H1 (cell line): ENCODE data around the gene SPPL3. TPM values are rescaled to one million over a fixed set of nuclear protein-coding genes. Genes with fewer than 3 reads are reported as not detected.

ENCODE experiments used
- CTCF ChIA-PET: fragments of 300-600 bp; sonication (Branson Sonifier 250); formaldehyde crosslinking; loops from one replicate; lab custom pipeline; 2021; ENCODE audit not compliant: partially characterized antibody; lab: Charles Lee
- POLR2A ChIA-PET: fragments of 300-600 bp; sonication (Branson Sonifier 250); formaldehyde crosslinking; loops from one replicate; lab custom pipeline; 2021; ENCODE audit warnings: inconsistent platforms; ENCODE audit not compliant: partially characterized antibody; lab: Charles Lee
- DNase-seq, 2 experiments: peaks; one replicate each; pipeline versions ENCODE4 v3.0.0 to v3.0.0-alpha.2; 2010 to 2022; ENCODE audit warnings: low spot score in 2 of 2, low read depth in 1 of 2, mixed read lengths in 1 of 2
- FAIRE-seq: peaks from 2 replicates; lab custom pipeline; 2011; peaks lifted over from hg19 to GRCh38; lab: Jason Lieb, UNC
- H2AFZ ChIP-seq: 2 replicates; pipeline ENCODE4 v1.8.1; 2012; ENCODE audit warnings: low read length, inconsistent platforms
- H2AK5ac ChIP-seq: 2 replicates; pipeline ENCODE4 v1.6.1; 2013; ENCODE audit warnings: low read depth, low read length
- H2BK120ac ChIP-seq: replicated peaks from 2 replicates; pipeline ENCODE3; 2013; ENCODE audit warnings: low read depth, low read length, inconsistent platforms
- H2BK12ac ChIP-seq: 2 replicates; pipeline ENCODE4 v1.6.1; 2013; ENCODE audit warnings: low read depth, low read length
- H2BK15ac ChIP-seq: 2 replicates; pipeline ENCODE4 v1.6.1; 2013; ENCODE audit warnings: low read length
- H2BK20ac ChIP-seq: 2 replicates; pipeline ENCODE4 v1.6.1; 2013; ENCODE audit warnings: low read length
- H2BK5ac ChIP-seq: 2 replicates; pipeline ENCODE4 v1.6.1; 2013; ENCODE audit warnings: low read depth, low read length
- H3K14ac ChIP-seq: 2 replicates; pipeline ENCODE4 v1.6.1; 2013; ENCODE audit warnings: inconsistent platforms; ENCODE audit not compliant: insufficient read length
- H3K18ac ChIP-seq: 2 replicates; pipeline ENCODE4 v1.6.1; 2013; ENCODE audit warnings: low read length; ENCODE audit errors: extremely low read depth
- H3K23ac ChIP-seq: 2 replicates; pipeline ENCODE4 v1.6.1; 2013; ENCODE audit warnings: inconsistent platforms; ENCODE audit not compliant: insufficient read length
- H3K23me2 ChIP-seq: 2 replicates; pipeline ENCODE4 v1.6.1; 2013; ENCODE audit warnings: low read depth, low read length
- H3K27ac ChIP-seq: 2 replicates; pipeline ENCODE4 v1.6.1; 2011; ENCODE audit warnings: low read depth, low read length, inconsistent platforms
- H3K27me3 ChIP-seq, 4 experiments: replicated peaks in 1 of 4; 1 replicate in 1 of 4; 2 replicates in 3 of 4; pipeline versions ENCODE4 v1.6.1 to v1.8.1; 2011 to 2013; ENCODE audit warnings: low read length in 3 of 4, mild to moderate bottlenecking in 3 of 4, inconsistent platforms in 2 of 4, mixed read lengths in 2 of 4, moderate library complexity in 1 of 4; ENCODE audit not compliant: control insufficient read depth in 3 of 4, insufficient read depth in 3 of 4; ENCODE audit errors: extremely low read depth in 1 of 4
- H3K36me3 ChIP-seq, 4 experiments: 2 replicates each; pipeline versions ENCODE4 v1.6.1 to v1.8.1; 2011 to 2013; ENCODE audit warnings: mild to moderate bottlenecking in 4 of 4, low read length in 3 of 4, moderate library complexity in 2 of 4, control low read depth in 1 of 4, inconsistent platforms in 1 of 4; ENCODE audit not compliant: insufficient read depth in 4 of 4, control insufficient read depth in 2 of 4
- H3K4ac ChIP-seq: replicated peaks from 2 replicates; pipeline ENCODE3; 2013; ENCODE audit warnings: low read length, low read depth, mixed read lengths, inconsistent platforms; ENCODE audit not compliant: insufficient read length
- H3K4me1 ChIP-seq, 4 experiments: replicated peaks in 1 of 4; 1 replicate in 1 of 4; 2 replicates in 3 of 4; pipeline versions ENCODE4 v1.6.1 to v1.8.1; 2011 to 2013; ENCODE audit warnings: low read length in 3 of 4, inconsistent platforms in 2 of 4, mixed read lengths in 1 of 4; ENCODE audit not compliant: insufficient read depth in 4 of 4, control insufficient read depth in 3 of 4
- H3K4me2 ChIP-seq, 2 experiments: 2 replicates each; pipeline versions ENCODE4 v1.6.1 to v1.8.1; 2011 to 2013; ENCODE audit warnings: low read depth in 2 of 2, low read length in 2 of 2, control low read depth in 1 of 2, inconsistent platforms in 1 of 2, mild to moderate bottlenecking in 1 of 2; ENCODE audit not compliant: insufficient read depth in 1 of 2
- H3K4me3 ChIP-seq, 4 experiments: fragments of 200-600, 300-600 bp in 1 of 4; sonication (generic), shearing (Covaris generic), sonication (Bioruptor Twin) in 1 of 4; 2 replicates each; pipeline versions ENCODE4 v1.5.1 to v1.8.1; 2011 to 2016; ENCODE audit warnings: low read length in 4 of 4, low read depth in 3 of 4, control low read depth in 2 of 4, inconsistent platforms in 2 of 4, mild to moderate bottlenecking in 2 of 4, mixed read lengths in 1 of 4, moderate library complexity in 1 of 4; ENCODE audit not compliant: insufficient read depth in 2 of 4; ENCODE audit errors: extremely low read depth in 1 of 4
- H3K56ac ChIP-seq: replicated peaks from 2 replicates; pipeline ENCODE3; 2013; ENCODE audit warnings: low read depth, mild to moderate bottlenecking, mixed read lengths, low read length, inconsistent platforms; ENCODE audit not compliant: insufficient read length
- H3K79me1 ChIP-seq: 2 replicates; pipeline ENCODE4 v1.6.1; 2013; ENCODE audit warnings: low read depth, low read length, control low read depth
- H3K79me2 ChIP-seq, 2 experiments: 2 replicates each; pipeline versions ENCODE4 v1.6.1 to v1.8.1; 2012 to 2013; ENCODE audit warnings: low read length in 2 of 2, mild to moderate bottlenecking in 2 of 2, inconsistent platforms in 1 of 2; ENCODE audit not compliant: insufficient read depth in 2 of 2, control insufficient read depth in 1 of 2
- H3K9ac ChIP-seq, 4 experiments: replicated peaks in 1 of 4; 1 replicate in 1 of 4; 2 replicates in 3 of 4; pipeline versions ENCODE4 v1.6.1 to v1.8.1; 2011 to 2013; ENCODE audit warnings: low read depth in 3 of 4, low read length in 3 of 4, control low read depth in 2 of 4, mild to moderate bottlenecking in 2 of 4, moderate library complexity in 2 of 4, inconsistent platforms in 1 of 4; ENCODE audit errors: extremely low read depth in 1 of 4
- H3K9me3 ChIP-seq, 2 experiments: 2 replicates each; pipeline versions ENCODE4 v1.6.1 to v1.8.1; 2012 to 2013; ENCODE audit warnings: mild to moderate bottlenecking in 2 of 2, moderate library complexity in 2 of 2, control low read depth in 1 of 2, inconsistent platforms in 1 of 2, low read depth in 1 of 2, low read length in 1 of 2, mixed read lengths in 1 of 2; ENCODE audit not compliant: insufficient read depth in 2 of 2
- H4K20me1 ChIP-seq, 2 experiments: replicated peaks in 1 of 2; 2 replicates each; pipeline versions ENCODE3 to v1.8.1; 2011 to 2013; ENCODE audit warnings: inconsistent platforms in 2 of 2, low read length in 2 of 2, mild to moderate bottlenecking in 1 of 2; ENCODE audit not compliant: insufficient read depth in 2 of 2, control insufficient read depth in 1 of 2
- H4K5ac ChIP-seq: 2 replicates; pipeline ENCODE4 v1.6.1; 2013; ENCODE audit warnings: low read length, low read depth, mixed read lengths, inconsistent platforms; ENCODE audit not compliant: insufficient read length
- H4K8ac ChIP-seq: 2 replicates; pipeline ENCODE4 v1.8.0; 2013; ENCODE audit warnings: mild to moderate bottlenecking, moderate library complexity, low read length, inconsistent platforms; ENCODE audit not compliant: insufficient read depth; ENCODE audit errors: extremely low read depth
- H4K91ac ChIP-seq: replicated peaks from 2 replicates; pipeline ENCODE3; 2013; ENCODE audit warnings: low read length, mixed read lengths, inconsistent platforms; ENCODE audit not compliant: insufficient read length
- ASH2L ChIP-seq: fragments of 200-600, 300-600 bp; sonication (generic); IDR thresholded peaks from one replicate; pipeline ENCODE4 v1.7.1; 2017; ENCODE audit warnings: low read length
- BACH1 ChIP-seq: IDR thresholded peaks from 2 replicates; pipeline ENCODE4 v1.6.1; 2012; ENCODE audit warnings: low read length, improper control_type of control experiment
- CTBP2 ChIP-seq: IDR thresholded peaks from 2 replicates; pipeline ENCODE4 v1.7.0; 2011; ENCODE audit warnings: borderline replicate concordance, mild to moderate bottlenecking, moderate library complexity, mixed read lengths, low read length; ENCODE audit not compliant: insufficient read depth, insufficient read length
- KDM1A ChIP-seq: fragments of 200-600, 300-600 bp; sonication (generic); IDR thresholded peaks from 2 replicates; pipeline ENCODE4 v1.7.1; 2016; ENCODE audit warnings: mild to moderate bottlenecking, low read length, borderline replicate concordance
- POLR2A ChIP-seq, 2 experiments: IDR thresholded peaks; 1 replicate in 1 of 2; 2 replicates in 1 of 2; pipeline ENCODE4 v1.6.1; 2011; ENCODE audit warnings: low read depth in 2 of 2, low read length in 2 of 2, mild to moderate bottlenecking in 2 of 2; ENCODE audit errors: control extremely low read depth in 1 of 2
- RAD21 ChIP-seq, 2 experiments: IDR thresholded peaks in 1 of 2; conservative IDR thresholded peaks in 1 of 2; 2 replicates each; pipeline ENCODE4 v1.6.1; 2011; ENCODE audit warnings: low read depth in 2 of 2, low read length in 2 of 2, improper control_type of control experiment in 1 of 2, inconsistent platforms in 1 of 2, mild to moderate bottlenecking in 1 of 2, moderate library complexity in 1 of 2
- RBBP5 ChIP-seq: IDR thresholded peaks from 2 replicates; pipeline ENCODE4 v1.7.1; 2012; ENCODE audit warnings: low read depth, mild to moderate bottlenecking, inconsistent platforms, low read length, moderate library complexity, borderline replicate concordance
- RXRA ChIP-seq: IDR thresholded peaks from 2 replicates; pipeline ENCODE4 v1.6.1; 2011; ENCODE audit warnings: low read depth, mild to moderate bottlenecking, low read length, moderate library complexity; ENCODE audit not compliant: insufficient read depth
- SP1 ChIP-seq: IDR thresholded peaks from 2 replicates; pipeline ENCODE4 v1.6.1; 2011; ENCODE audit warnings: low read depth, low read length
- SP4 ChIP-seq: IDR thresholded peaks from 2 replicates; pipeline ENCODE4 v1.6.1; 2012; ENCODE audit warnings: low read length, inconsistent platforms
- SUZ12 ChIP-seq: fragments of 200-600 bp; sonication (generic); IDR thresholded peaks from 2 replicates; pipeline ENCODE4 v1.6.1; 2012; ENCODE audit warnings: mild to moderate bottlenecking, inconsistent platforms, low read length, moderate library complexity, mixed read lengths
- TCF12 ChIP-seq: IDR thresholded peaks from 2 replicates; pipeline ENCODE4 v1.6.1; 2011; ENCODE audit warnings: low read depth, mild to moderate bottlenecking, low read length
- WGBS, 2 experiments: shearing (Covaris generic) in 1 of 2; methylation state at CpG; one replicate each; pipeline versions ENCODE4 v1.1.6 to v1.1.7; 2013 to 2015; ENCODE audit warnings: low lambda C conversion rate in 2 of 2, mixed read lengths in 2 of 2, inconsistent platforms in 1 of 2, low coverage in 1 of 2, missing lambda C conversion rate in 1 of 2; ENCODE audit not compliant: insufficient replicate concordance in 2 of 2, insufficient coverage in 1 of 2, insufficient read length in 1 of 2; ENCODE audit errors: extremely low coverage in 1 of 2, missing lambda C conversion rate in 1 of 2; 5-methylcytosine and 5-hydroxymethylcytosine counted together
- polyA plus RNA-seq, 7 experiments: library from polyadenylated mRNA; depleted of rRNA in 3 of 7; stranded (reverse) in 5 of 7; unstranded in 2 of 7; fragments of >200 nt in 5 of 7; fragments of 200-250 nt in 2 of 7; gene quantifications; 1 replicate in 5 of 7; 2 replicates in 1 of 7; 4 replicates in 1 of 7; pipeline versions ENCODE4 v1.2.1 to v1.2.3, GENCODE V29; 2011 to 2013; ENCODE audit warnings: missing spikeins in 2 of 7, mixed read lengths in 2 of 7
- total RNA-seq: library from RNA; stranded (reverse); fragmentation: NEBNext Ultra II Directional; extraction: Animal tissue kit (Norgen Biotek cat#: 25700); gene quantifications from 2 replicates; pipeline ENCODE4 v1.2.1, GENCODE V29; 2021
- TF ChIP-seq, protein P1 (sequence below): IDR thresholded peaks from 2 replicates; pipeline ENCODE4 v1.6.1; 2011; ENCODE audit warnings: low read length, improper control_type of control experiment

The SPPL3 gene
- total and polyA plus RNA-seq, 2 of the 8 experiments (the other 6 are each of a cell fraction or from before 2014, with no cell fraction given), result 27.3 to 48.4 TPM

DNA sequence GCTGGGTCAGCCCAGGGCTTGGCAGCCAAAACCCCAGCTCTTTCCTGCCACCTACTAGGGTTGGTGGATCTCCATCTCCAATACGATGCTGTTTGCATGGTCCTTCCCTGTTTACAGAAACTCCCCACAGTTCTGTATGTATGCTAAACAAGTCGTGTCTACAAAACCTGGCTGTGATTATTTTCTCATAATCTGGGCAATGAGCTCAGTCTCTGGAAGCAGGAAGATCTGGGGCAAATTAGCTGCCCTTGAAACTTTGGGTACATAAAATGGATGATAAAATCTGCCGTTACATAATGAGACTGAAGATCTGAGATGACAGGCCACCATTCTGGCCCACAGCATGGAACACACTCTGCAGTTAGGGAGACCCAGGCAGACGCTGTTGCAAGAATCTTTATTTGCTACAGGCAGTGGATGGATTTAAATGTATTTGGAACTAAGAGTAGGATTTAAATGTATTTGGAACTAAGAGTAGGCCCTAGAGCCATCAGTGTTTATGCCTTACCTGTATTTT is 146.9 kb downstream of the SPPL3 start:
- Histone ChIP-seq H4K91ac (no peak overlapping the region), H3K23ac (no peak overlapping the region), H3K14ac (no peak overlapping the region), H3K36me3 (peaks cover 0 to 7% (median 0%) of the 10 kb centered on the region in 4 experiments; a peak in 3 of 8 replicates), H3K27me3 (no peaks in the 10 kb centered on the region), H3K9me3 (no peaks in the 10 kb centered on the region), H3K4me3 (no peak overlapping the region), H2BK20ac (no peak overlapping the region), H4K8ac (no peak overlapping the region), H2AFZ (no peak overlapping the region), H2BK120ac (no peak overlapping the region), H3K56ac (no peak overlapping the region), H3K4me1 (peaks cover 0 to 10% (median 4%) of the 10 kb centered on the region in 4 experiments; a peak in 4 of 7 replicates), H3K9ac (no peak overlapping the region), H3K79me2 (no peaks in the 10 kb centered on the region), H3K4ac (no peak overlapping the region), H2BK15ac (peak overlapping the region; percentile 19; the same call in 1 of the 2 replicates), H3K4me2 (no peak overlapping the region), H4K5ac (no peak overlapping the region), H3K23me2 (no peaks in the 10 kb centered on the region), H3K79me1 (no peaks in the 10 kb centered on the region), H2AK5ac (no peak overlapping the region), H3K18ac (no peak overlapping the region), H4K20me1 (peaks cover 0 to 2% of the 10 kb centered on the region in 2 experiments), H3K27ac (no peak overlapping the region), H2BK12ac (no peak overlapping the region), H2BK5ac (no peak overlapping the region)
- DNase-seq (no peak), FAIRE-seq (no peak)
- WGBS, 2 experiments, result 93% methylated on average over 4 of the region's 4 CpGs; no CpG with 5 or more reads in 1 of the 2 experiments
- ChIA-PET CTCF (interaction anchor here (0.7 to 1.5 kb wide), 5 partner anchors 19 to 186 kb away, joined by 3 to 4 read pairs (median 3); no protein-coding TSS in a partner anchor), POLR2A (interaction anchor here (1.1 to 1.4 kb wide), 2 partner anchors 90 to 241 kb away, joined by 3 read pairs; no protein-coding TSS in a partner anchor)
- no peak for TF ChIP-seq KDM1A
- TF ChIP-seq SP4, result no peak
- TF ChIP-seq RAD21 (IDR thresholded peaks at IDR 0.05 in 1 of 2, conservative IDR thresholded peaks at IDR 0.05 in 1 of 2; ENCODE audit: low read depth in 2 of 2, low read length in 2 of 2), result no peak
- no peak for TF ChIP-seq ASH2L
- TF ChIP-seq POLR2A (IDR thresholded peaks at IDR 0.05; ENCODE audit: control extremely low read depth in 1 of 2, low read depth in 2 of 2, low read length in 2 of 2), result no peak
- TF ChIP-seq CTBP2, result no peak
- no peak for TF ChIP-seq SUZ12
- no peak for TF ChIP-seq RBBP5
- no peak for TF ChIP-seq RXRA
- TF ChIP-seq SP1, result no peak
- TF ChIP-seq, protein P1, sequence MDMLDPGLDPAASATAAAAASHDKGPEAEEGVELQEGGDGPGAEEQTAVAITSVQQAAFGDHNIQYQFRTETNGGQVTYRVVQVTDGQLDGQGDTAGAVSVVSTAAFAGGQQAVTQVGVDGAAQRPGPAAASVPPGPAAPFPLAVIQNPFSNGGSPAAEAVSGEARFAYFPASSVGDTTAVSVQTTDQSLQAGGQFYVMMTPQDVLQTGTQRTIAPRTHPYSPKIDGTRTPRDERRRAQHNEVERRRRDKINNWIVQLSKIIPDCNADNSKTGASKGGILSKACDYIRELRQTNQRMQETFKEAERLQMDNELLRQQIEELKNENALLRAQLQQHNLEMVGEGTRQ, result no peak
- no peak for TF ChIP-seq BACH1
- no peak for TF ChIP-seq TCF12
